HCT116 (cell line): ENCODE measurements around the gene CCDC197. TPM values are rescaled to one million over a fixed set of nuclear protein-coding genes. Genes with fewer than 3 reads are reported as not detected.

Experiments used
- ATAC-seq: fragments of 200-7000 bp; cut with Tn5 transposase; 2 replicates; pipeline ENCODE4 v1.9.1; 2020; ENCODE audit warnings: mild to moderate bottlenecking, moderate library complexity
- BruUV-seq: library from RNA; stranded (reverse); fragments of 400-500 nt; replicated peaks from 2 replicates; lab custom pipeline; 2021; lab: Mats Ljungman, UMichigan
- CTCF ChIA-PET: fragments of 300-600 bp; sonication (Branson Sonifier 250); formaldehyde crosslinking; loops from one replicate; lab custom pipeline; 2021; ENCODE audit warnings: antibody characterized with exemption; lab: Charles Lee
- POLR2A ChIA-PET: fragments of 300-600, 350-600 bp; sonication (Branson Sonifier 250); formaldehyde crosslinking; loops from one replicate; lab custom pipeline; 2021; ENCODE audit warnings: antibody characterized with exemption; lab: Charles Lee
- RAD21 ChIA-PET, 2 experiments: fragments of 300-600 bp; sonication (Branson Sonifier 250); formaldehyde crosslinking; loops; one replicate each; lab custom pipeline; 2023; ENCODE audit warnings: low total read pairs in 2 of 2; ENCODE audit not compliant: uncharacterized antibody in 2 of 2, unreplicated experiment in 2 of 2, low non-redundant PET in 1 of 2; lab: Charles Lee
- DNase-seq: peaks from one replicate; pipeline ENCODE4 v3.0.0-alpha.2; 2010; ENCODE audit warnings: low read depth, low spot score
- H2AFZ ChIP-seq: fragments of 200-600 bp; shearing (Covaris generic), sonication (generic); 2 replicates; pipeline ENCODE4 v1.6.1; 2017; ENCODE audit warnings: low read depth, mixed run types, mixed read lengths, antibody characterized with exemption, low read length; ENCODE audit not compliant: poor library complexity, severe bottlenecking
- H3K27ac ChIP-seq: 2 replicates; pipeline ENCODE4 v1.5.1; 2012; ENCODE audit warnings: low read depth, low read length
- H3K27me3 ChIP-seq: fragments of 200-600 bp; sonication (generic); 2 replicates; pipeline ENCODE4 v1.6.1; 2016; ENCODE audit warnings: mixed run types, low read length, mixed read lengths; ENCODE audit not compliant: insufficient read depth
- H3K36me3 ChIP-seq, 2 experiments: fragments of 200-500 bp in 1 of 2; fragments of 200-600 bp in 1 of 2; sonication (Bioruptor generic) in 1 of 2; sonication (generic) in 1 of 2; 2 replicates each; pipeline versions ENCODE4 v1.5.1 to v1.6.1; 2014 to 2016; ENCODE audit warnings: low read length in 2 of 2, inconsistent platforms in 1 of 2, mixed read lengths in 1 of 2, mixed run types in 1 of 2; ENCODE audit not compliant: insufficient read depth in 2 of 2, control insufficient read depth in 1 of 2
- H3K4me1 ChIP-seq, 2 experiments: fragments of 200-600 bp in 1 of 2; sonication (generic) in 1 of 2; 2 replicates each; pipeline versions ENCODE4 v1.5.1 to v1.6.1; 2012 to 2017; ENCODE audit warnings: low read length in 2 of 2, inconsistent platforms in 1 of 2, mild to moderate bottlenecking in 1 of 2, mixed read lengths in 1 of 2, mixed run types in 1 of 2, moderate library complexity in 1 of 2; ENCODE audit not compliant: insufficient read depth in 2 of 2, control insufficient read depth in 1 of 2
- H3K4me2 ChIP-seq: fragments of 200-600 bp; sonication (generic); 2 replicates; pipeline ENCODE4 v1.6.1; 2017; ENCODE audit warnings: mixed run types, low read length, mixed read lengths
- H3K4me3 ChIP-seq, 2 experiments: fragments of 200-600 bp in 1 of 2; sonication (generic) in 1 of 2; replicated peaks in 1 of 2; 2 replicates each; pipeline ENCODE4 v1.5.1; 2011 to 2016; ENCODE audit warnings: low read length in 2 of 2, control low read depth in 1 of 2, low read depth in 1 of 2, mild to moderate bottlenecking in 1 of 2, mixed read lengths in 1 of 2, mixed run types in 1 of 2
- H3K79me2 ChIP-seq: fragments of 200-600 bp; sonication (generic); 2 replicates; pipeline ENCODE4 v1.6.1; 2017; ENCODE audit warnings: mild to moderate bottlenecking, mixed run types, low read length, moderate library complexity, mixed read lengths; ENCODE audit not compliant: insufficient read depth
- H3K9ac ChIP-seq: fragments of 200-600 bp; sonication (generic); 2 replicates; pipeline ENCODE4 v1.6.1; 2016; ENCODE audit warnings: low read length, mixed read lengths
- H3K9me2 ChIP-seq: fragments of 200-600 bp; sonication (generic), shearing (Covaris generic); 2 replicates; pipeline ENCODE4 v1.6.1; 2017; ENCODE audit warnings: mixed run types, mild to moderate bottlenecking, moderate library complexity; ENCODE audit not compliant: insufficient read depth
- H3K9me3 ChIP-seq, 2 experiments: fragments of 200-500 bp in 1 of 2; fragments of 200-600 bp in 1 of 2; sonication (Bioruptor generic) in 1 of 2; sonication (generic) in 1 of 2; 2 replicates each; pipeline ENCODE4 v1.6.1; 2014 to 2017; ENCODE audit warnings: low read length in 2 of 2, mixed read lengths in 2 of 2, inconsistent platforms in 1 of 2, low read depth in 1 of 2, mild to moderate bottlenecking in 1 of 2, mixed run types in 1 of 2, moderate library complexity in 1 of 2; ENCODE audit not compliant: control insufficient read depth in 1 of 2, insufficient read depth in 1 of 2
- H4K20me1 ChIP-seq: fragments of 200-600 bp; sonication (generic), shearing (Covaris generic); 2 replicates; pipeline ENCODE4 v1.6.1; 2017; ENCODE audit warnings: mixed run types, mild to moderate bottlenecking, moderate library complexity; ENCODE audit not compliant: insufficient read depth
- ELF1 ChIP-seq: IDR thresholded peaks from 2 replicates; pipeline ENCODE4 v1.6.1; 2012; ENCODE audit warnings: low read depth, borderline replicate concordance
- JUND ChIP-seq: IDR thresholded peaks from 2 replicates; pipeline ENCODE4 v1.6.1; 2012
- POLR2A ChIP-seq: IDR thresholded peaks from 2 replicates; pipeline ENCODE4 v1.7.0; 2011; ENCODE audit warnings: borderline replicate concordance; ENCODE audit not compliant: insufficient read depth, insufficient read length; ENCODE audit errors: extremely low read depth
- SRF ChIP-seq: IDR thresholded peaks from 2 replicates; pipeline ENCODE4 v1.6.1; 2012; ENCODE audit warnings: low read depth
- TCF7L2 ChIP-seq: IDR thresholded peaks from 2 replicates; pipeline ENCODE4 v1.7.0; 2011; ENCODE audit warnings: borderline replicate concordance, inconsistent platforms; ENCODE audit not compliant: insufficient read depth, insufficient read length; ENCODE audit errors: extremely low read depth
- ZNF274 ChIP-seq: fragments of 200-500 bp; sonication (Bioruptor generic); IDR thresholded peaks from 2 replicates; pipeline ENCODE4 v1.6.1; 2014; ENCODE audit warnings: mild to moderate bottlenecking, low read depth, low read length, inconsistent platforms
- intact Hi-C: fragments of 100-400 bp; cut with micrococcal nuclease; formaldehyde crosslinking; loops from 2 replicates; pipeline ENCODE4 v1.10.0; 2022
- total RNA-seq: library from RNA; stranded (reverse); gene quantifications from one replicate; pipeline ENCODE4 v1.2.1, GENCODE V29; 2021; ENCODE audit not compliant: unreplicated experiment
- TF ChIP-seq, protein P1 (sequence below): IDR thresholded peaks from 2 replicates; pipeline ENCODE4 v1.6.1; 2012; ENCODE audit warnings: low read depth
- TF ChIP-seq, protein P2 (sequence below): IDR thresholded peaks from 2 replicates; pipeline ENCODE4 v1.6.1; 2012

Gene CCDC197
- total RNA-seq, 1 experiment from 2014 or later = not detected

DNA sequence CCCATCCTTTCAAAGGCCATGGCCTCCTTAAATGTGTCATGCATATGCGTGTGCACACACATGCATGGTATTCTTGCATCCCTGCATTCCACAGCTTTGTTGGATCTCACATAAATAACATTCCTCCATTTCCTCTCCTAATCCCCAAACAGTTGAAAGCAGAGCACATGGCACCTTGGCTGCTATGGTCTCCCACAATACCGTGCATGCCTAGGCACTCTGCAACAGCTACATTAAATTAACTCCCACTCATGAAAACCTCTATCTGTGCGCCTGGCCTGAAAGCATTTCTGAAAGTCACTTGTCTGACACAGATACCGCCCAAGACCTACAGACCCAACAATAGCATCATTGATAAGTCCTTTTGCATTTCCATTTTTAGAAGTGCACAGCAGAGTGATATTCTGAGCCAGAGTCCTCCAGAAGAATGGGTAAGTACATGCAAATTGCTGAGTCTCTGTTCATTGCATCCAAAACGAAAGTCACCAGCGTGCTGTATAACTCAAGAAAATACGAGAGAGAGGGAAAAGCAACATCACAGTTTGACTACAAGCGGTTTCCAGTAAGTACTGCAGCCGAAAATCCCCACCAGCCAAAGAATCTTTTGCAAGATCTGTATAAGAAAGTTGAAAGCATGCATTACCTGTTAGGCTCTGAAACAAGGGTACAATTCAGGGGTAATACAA lies 21.2 kb upstream of the CCDC197 start:
- ATAC-seq (no peak), DNase-seq (no peak)
- ChIA-PET CTCF (no interaction called here), POLR2A (no interaction called here), RAD21 (no interaction called here)
- no peaks in the 10 kb centered on the region for H3K27me3 ChIP-seq
- no peaks in the 10 kb centered on the region for H4K20me1 ChIP-seq
- no peak overlapping the region for H3K4me2 ChIP-seq
- no peak overlapping the region for H2AFZ ChIP-seq
- H3K79me2 ChIP-seq = no peaks in the 10 kb centered on the region
- intact Hi-C loops = no loop called here
- no peak overlapping the region for H3K9ac ChIP-seq
- H3K36me3 ChIP-seq = no peaks in the 10 kb centered on the region
- TF ChIP-seq, protein P1, sequence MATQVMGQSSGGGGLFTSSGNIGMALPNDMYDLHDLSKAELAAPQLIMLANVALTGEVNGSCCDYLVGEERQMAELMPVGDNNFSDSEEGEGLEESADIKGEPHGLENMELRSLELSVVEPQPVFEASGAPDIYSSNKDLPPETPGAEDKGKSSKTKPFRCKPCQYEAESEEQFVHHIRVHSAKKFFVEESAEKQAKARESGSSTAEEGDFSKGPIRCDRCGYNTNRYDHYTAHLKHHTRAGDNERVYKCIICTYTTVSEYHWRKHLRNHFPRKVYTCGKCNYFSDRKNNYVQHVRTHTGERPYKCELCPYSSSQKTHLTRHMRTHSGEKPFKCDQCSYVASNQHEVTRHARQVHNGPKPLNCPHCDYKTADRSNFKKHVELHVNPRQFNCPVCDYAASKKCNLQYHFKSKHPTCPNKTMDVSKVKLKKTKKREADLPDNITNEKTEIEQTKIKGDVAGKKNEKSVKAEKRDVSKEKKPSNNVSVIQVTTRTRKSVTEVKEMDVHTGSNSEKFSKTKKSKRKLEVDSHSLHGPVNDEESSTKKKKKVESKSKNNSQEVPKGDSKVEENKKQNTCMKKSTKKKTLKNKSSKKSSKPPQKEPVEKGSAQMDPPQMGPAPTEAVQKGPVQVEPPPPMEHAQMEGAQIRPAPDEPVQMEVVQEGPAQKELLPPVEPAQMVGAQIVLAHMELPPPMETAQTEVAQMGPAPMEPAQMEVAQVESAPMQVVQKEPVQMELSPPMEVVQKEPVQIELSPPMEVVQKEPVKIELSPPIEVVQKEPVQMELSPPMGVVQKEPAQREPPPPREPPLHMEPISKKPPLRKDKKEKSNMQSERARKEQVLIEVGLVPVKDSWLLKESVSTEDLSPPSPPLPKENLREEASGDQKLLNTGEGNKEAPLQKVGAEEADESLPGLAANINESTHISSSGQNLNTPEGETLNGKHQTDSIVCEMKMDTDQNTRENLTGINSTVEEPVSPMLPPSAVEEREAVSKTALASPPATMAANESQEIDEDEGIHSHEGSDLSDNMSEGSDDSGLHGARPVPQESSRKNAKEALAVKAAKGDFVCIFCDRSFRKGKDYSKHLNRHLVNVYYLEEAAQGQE = no peak
- no peak for TF ChIP-seq JUND
- H3K9me2 ChIP-seq = no peaks in the 10 kb centered on the region
- no peak overlapping the region for H3K4me3 ChIP-seq
- BruUV-seq = no TSS peak
- H3K27ac ChIP-seq = no peak overlapping the region
- no peaks in the 10 kb centered on the region for H3K4me1 ChIP-seq
- no peaks in the 10 kb centered on the region for H3K9me3 ChIP-seq

DNA sequence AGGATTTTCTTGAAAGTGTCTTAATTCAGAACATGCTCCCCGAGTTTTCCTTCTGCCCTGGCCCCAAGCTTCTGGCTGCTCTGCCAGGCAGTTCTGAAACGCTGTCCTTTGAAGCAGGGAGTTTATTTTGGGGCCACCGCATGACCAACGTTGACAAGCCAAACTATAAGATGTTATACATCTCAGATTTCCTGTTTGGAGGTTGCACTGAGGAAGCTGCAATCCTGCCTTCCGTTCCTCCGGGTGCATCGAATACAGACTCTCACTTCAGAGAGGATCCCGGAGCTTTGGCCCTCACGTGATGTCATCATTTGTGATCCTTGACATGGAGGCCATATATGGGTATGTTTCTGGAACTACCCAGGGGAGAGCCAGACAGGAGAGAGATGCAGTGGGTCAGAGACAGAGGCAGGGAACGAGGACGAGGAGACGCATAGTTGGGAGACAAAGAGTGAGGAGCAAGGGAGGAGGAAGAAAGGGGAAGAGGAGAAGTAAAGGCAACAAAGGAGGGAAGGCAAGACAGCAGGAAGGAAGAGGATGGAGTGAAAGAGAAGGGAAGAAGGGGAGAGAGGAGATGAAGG lies 20.5 kb upstream of the CCDC197 start, which contains the start of gene ASB2:
ASB2 (minus strand) TSS at position 94 of the 581 bp plus-strand sequence. CDS start 12,031 bp downstream, outside the sequence.
- Histone ChIP-seq H3K27me3 (no peaks in the 10 kb centered on the region), H3K9me2 (no peaks in the 10 kb centered on the region), H3K9me3 (no peaks in the 10 kb centered on the region), H2AFZ (no peak within 1 kb of the TSS), H4K20me1 (no peaks in the 10 kb centered on the region), H3K4me1 (no peaks in the 10 kb centered on the region), H3K4me3 (no peak within 1 kb of the TSS), H3K27ac (no peak within 1 kb of the TSS), H3K4me2 (no peak within 1 kb of the TSS), H3K9ac (no peak within 1 kb of the TSS), H3K79me2 (no peaks in the 10 kb centered on the region), H3K36me3 (no peaks in the 10 kb centered on the region)
- no TSS peak for BruUV-seq
- intact Hi-C loops = no loop called here
- DNase-seq = no peak
- ChIA-PET RAD21 (no interaction called here), CTCF (no interaction called here), POLR2A (no interaction called here)
- ATAC-seq = no peak
- TF ChIP-seq JUND (no peak), ZNF274 (no peak), POLR2A (no peak), SRF (no peak), ELF1 (no peak), TCF7L2 (no peak)
- TF ChIP-seq, protein P2, sequence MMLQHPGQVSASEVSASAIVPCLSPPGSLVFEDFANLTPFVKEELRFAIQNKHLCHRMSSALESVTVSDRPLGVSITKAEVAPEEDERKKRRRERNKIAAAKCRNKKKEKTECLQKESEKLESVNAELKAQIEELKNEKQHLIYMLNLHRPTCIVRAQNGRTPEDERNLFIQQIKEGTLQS = no peak
